Stomach (tissue), 4 donors: Measurements from ENCODE around the gene SLC35D1.

Source experiments
- POLR2A ChIP-seq, 4 donors: fragments of 450-650 bp; IDR thresholded peaks; one replicate each; pipeline ENCODE4 v1.6.1; 2016; ENCODE audit warnings: antibody characterized with exemption in 4 of 4, control low read depth in 2 of 4, mild to moderate bottlenecking in 1 of 4, moderate library complexity in 1 of 4
- TF ChIP-seq, protein P1 (sequence below), 7 experiments: fragments of 450-650 bp in 4 of 7; fragments of 200-600 bp in 3 of 7; sonication (generic) in 3 of 7; IDR thresholded peaks; one replicate each; pipeline ENCODE4 v1.5.1; 2016 to 2019; ENCODE audit warnings: antibody characterized with exemption in 7 of 7, control low read depth in 2 of 7, mild to moderate bottlenecking in 1 of 7

DNA sequence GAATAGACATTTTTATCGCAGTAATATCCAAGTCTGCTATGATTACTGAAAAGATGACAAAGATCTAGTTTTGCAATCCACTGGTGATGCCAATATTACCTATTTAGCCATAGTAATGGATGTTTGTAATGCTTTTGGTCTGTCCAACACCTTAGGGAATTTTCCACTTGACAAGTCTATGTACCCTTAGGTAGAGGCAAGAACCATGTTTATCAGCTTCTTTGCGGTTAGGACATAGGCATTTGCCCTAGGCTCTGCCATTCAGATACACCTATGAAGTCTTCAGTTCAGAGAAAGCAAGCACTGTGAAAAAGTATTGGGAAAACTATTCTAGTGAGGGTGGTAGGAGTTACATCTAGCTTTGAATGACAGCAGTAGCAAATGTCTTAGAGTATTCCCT, 40.2 kb upstream of the SLC35D1 start:
- TF ChIP-seq, protein P1, sequence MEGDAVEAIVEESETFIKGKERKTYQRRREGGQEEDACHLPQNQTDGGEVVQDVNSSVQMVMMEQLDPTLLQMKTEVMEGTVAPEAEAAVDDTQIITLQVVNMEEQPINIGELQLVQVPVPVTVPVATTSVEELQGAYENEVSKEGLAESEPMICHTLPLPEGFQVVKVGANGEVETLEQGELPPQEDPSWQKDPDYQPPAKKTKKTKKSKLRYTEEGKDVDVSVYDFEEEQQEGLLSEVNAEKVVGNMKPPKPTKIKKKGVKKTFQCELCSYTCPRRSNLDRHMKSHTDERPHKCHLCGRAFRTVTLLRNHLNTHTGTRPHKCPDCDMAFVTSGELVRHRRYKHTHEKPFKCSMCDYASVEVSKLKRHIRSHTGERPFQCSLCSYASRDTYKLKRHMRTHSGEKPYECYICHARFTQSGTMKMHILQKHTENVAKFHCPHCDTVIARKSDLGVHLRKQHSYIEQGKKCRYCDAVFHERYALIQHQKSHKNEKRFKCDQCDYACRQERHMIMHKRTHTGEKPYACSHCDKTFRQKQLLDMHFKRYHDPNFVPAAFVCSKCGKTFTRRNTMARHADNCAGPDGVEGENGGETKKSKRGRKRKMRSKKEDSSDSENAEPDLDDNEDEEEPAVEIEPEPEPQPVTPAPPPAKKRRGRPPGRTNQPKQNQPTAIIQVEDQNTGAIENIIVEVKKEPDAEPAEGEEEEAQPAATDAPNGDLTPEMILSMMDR (IDR thresholded peaks at IDR 0.05) = no peak
- TF ChIP-seq POLR2A (IDR thresholded peaks at IDR 0.05) = no peak
